CD4-positive, CD25-positive, alpha-beta regulatory T cell (primary cell): ENCODE results near the gene PTPRN2. TPM values are rescaled to one million over a fixed set of nuclear protein-coding genes. Genes with fewer than 3 reads are reported as not detected.

Source experiments
- ATAC-seq, 2 donors: fragments of 150-1000 bp; cut with Tn5 transposase; one replicate each; pipeline ENCODE4 v1.10.0; 2021; ENCODE audit warnings: low read depth in 2 of 2, moderate number of reproducible peaks in 2 of 2, moderate library complexity in 1 of 2
- DNase-seq, 3 donors: peaks; one replicate each; pipeline versions ENCODE4 v3.0.0 to v3.0.0-alpha.2; 2012 to 2022; ENCODE audit warnings: mixed read lengths in 1 of 3
- H3K27ac ChIP-seq: one replicate; pipeline ENCODE4 v1.7.0; 2013; ENCODE audit warnings: mild to moderate bottlenecking, low read length; ENCODE audit not compliant: insufficient read depth, poor library complexity, severe bottlenecking
- H3K27me3 ChIP-seq: one replicate; pipeline ENCODE4 v1.7.0; 2013; ENCODE audit warnings: low read length; ENCODE audit not compliant: control insufficient read depth, insufficient read depth
- H3K36me3 ChIP-seq: one replicate; pipeline ENCODE4 v1.7.0; 2013; ENCODE audit warnings: mild to moderate bottlenecking, low read length, moderate library complexity; ENCODE audit not compliant: control insufficient read depth, insufficient read depth
- H3K4me1 ChIP-seq: 2 replicates; pipeline ENCODE4 v1.7.0; 2013; ENCODE audit warnings: mild to moderate bottlenecking, low read length; ENCODE audit not compliant: insufficient read depth, control insufficient read depth, poor library complexity, severe bottlenecking
- H3K4me3 ChIP-seq: one replicate; pipeline ENCODE4 v1.7.0; 2013; ENCODE audit warnings: low read depth, mild to moderate bottlenecking, low read length, moderate library complexity
- H3K9me3 ChIP-seq, 2 experiments: 1 replicate in 1 of 2; 2 replicates in 1 of 2; pipeline ENCODE4 v1.7.0; 2013; ENCODE audit warnings: low read length in 2 of 2, mild to moderate bottlenecking in 1 of 2, moderate library complexity in 1 of 2; ENCODE audit not compliant: control insufficient read depth in 2 of 2
- H3K27ac Mint-ChIP-seq, 3 donors: one replicate each; pipeline ENCODE4 v1.8.0; 2020 to 2022; ENCODE audit warnings: mild to moderate bottlenecking in 3 of 3, mixed read lengths in 3 of 3, moderate library complexity in 2 of 3
- H3K27me3 Mint-ChIP-seq: one replicate; pipeline ENCODE4 v1.8.0; 2022; ENCODE audit warnings: mild to moderate bottlenecking, mixed read lengths
- H3K36me3 Mint-ChIP-seq: one replicate; pipeline ENCODE4 v1.8.0; 2020; ENCODE audit warnings: mixed read lengths
- H3K4me1 Mint-ChIP-seq, 4 donors: one replicate each; pipeline ENCODE4 v1.8.0; 2020 to 2022; ENCODE audit warnings: mixed read lengths in 4 of 4, mild to moderate bottlenecking in 1 of 4
- H3K4me3 Mint-ChIP-seq, 4 donors: one replicate each; pipeline ENCODE4 v1.8.0; 2020 to 2022; ENCODE audit warnings: mild to moderate bottlenecking in 4 of 4, mixed read lengths in 4 of 4, moderate library complexity in 3 of 4
- H3K9me3 Mint-ChIP-seq, 7 donors: one replicate each; pipeline ENCODE4 v1.8.0; 2020 to 2022; ENCODE audit warnings: mixed read lengths in 7 of 7, mild to moderate bottlenecking in 3 of 7, moderate library complexity in 2 of 7
- polyA plus RNA-seq, 4 donors: library from polyadenylated mRNA; unstranded; fragments of 300-500 nt; fragmentation: Illumina TruSeq; gene quantifications; one replicate each; pipeline ENCODE4 v1.2.3, GENCODE V29; 2021
- total RNA-seq: library from RNA; stranded (reverse); gene quantifications from one replicate; pipeline ENCODE4 v1.2.3, GENCODE V29; 2022

Gene PTPRN2
- total and polyA plus RNA-seq, 5 donors from 2014 or later: 1.6 to 4.7 (median 2.7) TPM

- H3K27me3 Mint-ChIP-seq: no peaks in the 10 kb centered on the region
- Histone ChIP-seq H3K36me3 (no peaks in the 10 kb centered on the region), H3K4me1 (no peaks in the 10 kb centered on the region), H3K27me3 (no peaks in the 10 kb centered on the region), H3K27ac (no peak overlapping the region), H3K9me3 (no peaks in the 10 kb centered on the region), H3K4me3 (no peak overlapping the region)
- no peaks in the 10 kb centered on the region for H3K36me3 Mint-ChIP-seq
- H3K9me3 Mint-ChIP-seq: peaks cover 0 to 5% (median 0%) of the 10 kb centered on the region in 7 donors
- DNase-seq (no peak), ATAC-seq (no peak)
- no peak overlapping the region for H3K27ac Mint-ChIP-seq
- H3K4me3 Mint-ChIP-seq: no peak overlapping the region
- no peaks in the 10 kb centered on the region for H3K4me1 Mint-ChIP-seq
Measured at GRCh38 chr7:158279539-158280447, 307.8 kb downstream of the PTPRN2 start.

- Histone ChIP-seq H3K4me1 (no peaks in the 10 kb centered on the region), H3K4me3 (no peak overlapping the region), H3K27me3 (no peaks in the 10 kb centered on the region), H3K36me3 (no peaks in the 10 kb centered on the region), H3K27ac (no peak overlapping the region), H3K9me3 (no peaks in the 10 kb centered on the region)
- no peak for DNase-seq
- peaks cover 0 to 4% (median 0%) of the 10 kb centered on the region in 7 donors for H3K9me3 Mint-ChIP-seq
- no peaks in the 10 kb centered on the region for H3K27me3 Mint-ChIP-seq
- ATAC-seq: no peak
- H3K36me3 Mint-ChIP-seq: no peaks in the 10 kb centered on the region
- H3K4me3 Mint-ChIP-seq: no peak overlapping the region
- H3K4me1 Mint-ChIP-seq: no peaks in the 10 kb centered on the region
- H3K27ac Mint-ChIP-seq: no peak overlapping the region
Measured at GRCh38 chr7:158278745-158279320, 308.8 kb downstream of the PTPRN2 start.

DNA sequence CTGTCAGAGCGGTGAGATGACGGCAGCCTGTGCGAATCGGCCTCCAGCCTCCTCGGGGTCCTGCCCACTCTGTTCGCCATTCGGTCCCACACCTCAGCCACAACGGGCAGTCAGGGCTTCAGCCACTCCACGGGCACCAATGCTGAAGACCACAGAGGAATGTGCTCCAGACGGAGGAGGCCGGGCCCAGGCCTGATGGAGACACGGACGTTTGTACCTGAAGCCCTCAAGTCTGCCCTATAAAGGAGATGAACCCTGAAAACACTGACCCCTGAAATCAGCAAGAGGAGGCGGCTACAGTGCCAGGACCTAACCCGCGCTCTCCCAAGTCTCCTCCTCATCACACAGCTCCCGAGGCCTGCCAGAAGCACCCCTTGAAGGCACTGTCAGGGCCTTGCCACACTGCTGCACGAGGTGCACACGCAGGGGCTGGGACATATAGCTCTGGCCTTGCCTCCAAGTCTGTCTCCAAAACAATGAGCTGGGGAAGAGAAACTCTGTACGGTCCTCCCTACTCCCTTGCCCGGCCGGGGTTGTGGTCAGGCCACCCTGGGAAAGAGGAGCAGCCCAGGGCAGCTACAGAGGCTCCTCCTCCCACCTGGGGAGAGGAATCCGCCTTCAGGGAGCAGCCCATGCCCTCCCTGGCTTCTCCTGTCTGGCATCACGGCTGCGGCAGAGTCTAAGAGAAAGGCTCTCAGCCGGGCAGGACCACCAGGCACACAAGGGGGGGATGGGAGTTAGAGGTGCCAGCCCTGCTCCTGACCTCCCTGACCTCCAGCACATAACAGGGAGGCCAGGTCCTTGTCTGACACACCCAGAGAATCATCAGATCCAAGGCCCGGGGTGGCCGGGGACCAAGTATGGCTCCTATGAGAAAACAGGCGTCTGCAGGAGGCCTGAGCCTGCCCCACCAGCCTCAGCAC, 310.1 kb downstream of the PTPRN2 start:
- no peaks in the 10 kb centered on the region for H3K27me3 Mint-ChIP-seq
- no peaks in the 10 kb centered on the region for H3K36me3 Mint-ChIP-seq
- no peak overlapping the region for H3K4me3 Mint-ChIP-seq
- Histone ChIP-seq H3K27me3 (no peaks in the 10 kb centered on the region), H3K36me3 (no peaks in the 10 kb centered on the region), H3K27ac (no peak overlapping the region), H3K4me3 (no peak overlapping the region), H3K9me3 (no peaks in the 10 kb centered on the region), H3K4me1 (no peaks in the 10 kb centered on the region)
- DNase-seq (no peak), ATAC-seq (no peak)
- peak overlapping the region in 1 of 3 donors; percentile 57 for H3K27ac Mint-ChIP-seq
- no peaks in the 10 kb centered on the region for H3K4me1 Mint-ChIP-seq
- peaks cover 0 to 3% (median 0%) of the 10 kb centered on the region in 7 donors for H3K9me3 Mint-ChIP-seq

GRCh38 chr7:158276414-158277218, 311.0 kb downstream of the PTPRN2 start:
- Histone ChIP-seq H3K36me3 (no peaks in the 10 kb centered on the region), H3K9me3 (no peaks in the 10 kb centered on the region), H3K27ac (no peak overlapping the region), H3K4me1 (no peaks in the 10 kb centered on the region), H3K27me3 (no peaks in the 10 kb centered on the region), H3K4me3 (no peak overlapping the region)
- DNase-seq (no peak), ATAC-seq (no peak)
- Mint-ChIP-seq H3K4me3 (no peak overlapping the region), H3K27ac (no peak overlapping the region), H3K4me1 (no peaks in the 10 kb centered on the region), H3K9me3 (no peaks in the 10 kb centered on the region), H3K27me3 (no peaks in the 10 kb centered on the region), H3K36me3 (no peaks in the 10 kb centered on the region)

DNA sequence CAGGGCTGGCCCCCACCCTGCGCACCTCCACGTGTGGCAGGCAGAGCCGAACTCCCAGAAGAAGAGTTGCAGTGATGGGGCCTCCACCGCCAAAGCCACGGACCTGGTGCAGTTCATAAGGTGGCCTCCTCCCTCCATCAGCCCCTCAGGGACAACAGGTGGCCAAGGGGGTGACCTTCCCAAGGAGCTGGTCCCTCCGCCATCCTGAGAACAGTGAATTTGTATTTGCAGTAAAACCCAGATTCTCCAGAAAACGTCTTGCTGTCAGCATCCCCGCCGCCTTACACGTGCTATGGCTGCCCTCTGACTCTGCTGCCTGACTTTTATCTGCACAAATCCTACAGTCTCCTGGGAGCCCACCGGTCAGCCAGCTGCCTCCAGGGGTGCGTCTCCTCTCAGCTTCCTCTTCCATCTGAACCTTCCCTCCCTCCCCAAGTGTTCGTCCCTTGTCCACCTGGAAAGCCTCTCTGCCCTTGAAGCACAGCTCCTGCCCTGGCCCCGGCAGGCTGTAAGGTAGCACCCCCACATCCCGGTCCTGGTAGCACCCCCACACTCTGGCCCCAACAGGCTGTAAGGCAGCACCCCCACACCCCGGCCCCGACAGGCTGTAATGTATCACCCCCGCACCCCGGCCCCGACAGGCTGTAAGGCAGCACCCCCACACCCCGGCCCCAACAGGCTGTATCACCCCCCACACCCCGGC, 311.8 kb downstream of the PTPRN2 start:
- H3K9me3 Mint-ChIP-seq: no peaks in the 10 kb centered on the region
- H3K27me3 ChIP-seq: no peaks in the 10 kb centered on the region
- H3K9me3 ChIP-seq: no peaks in the 10 kb centered on the region
- no peaks in the 10 kb centered on the region for H3K4me1 Mint-ChIP-seq
- no peak overlapping the region for H3K4me3 Mint-ChIP-seq
- H3K27ac Mint-ChIP-seq: no peak overlapping the region
- no peak for ATAC-seq
- no peaks in the 10 kb centered on the region for H3K4me1 ChIP-seq
- H3K27ac ChIP-seq: no peak overlapping the region
- H3K36me3 Mint-ChIP-seq: no peaks in the 10 kb centered on the region
- no peak overlapping the region for H3K4me3 ChIP-seq
- H3K36me3 ChIP-seq: no peaks in the 10 kb centered on the region
- no peak for DNase-seq
- H3K27me3 Mint-ChIP-seq: no peaks in the 10 kb centered on the region

DNA sequence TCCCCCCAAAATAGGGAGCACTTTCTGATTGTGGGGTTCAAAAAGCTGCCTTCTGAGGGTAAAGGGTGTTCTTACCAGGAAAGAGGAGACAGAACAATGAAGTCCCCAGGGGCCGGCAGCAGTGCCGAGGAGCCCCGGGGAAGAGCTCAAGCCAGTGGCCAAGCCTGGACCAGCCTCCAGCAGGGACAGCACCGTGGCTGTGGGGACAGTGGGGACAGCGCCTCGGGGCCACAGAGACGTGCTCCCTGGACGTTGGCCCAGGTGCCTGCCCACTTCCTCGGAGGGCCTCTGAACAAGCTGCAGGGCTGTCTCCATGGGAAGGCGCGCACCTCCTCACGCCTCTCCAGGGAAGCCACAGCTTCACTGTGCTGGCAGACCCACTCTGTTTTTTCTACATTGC, 312.6 kb downstream of the PTPRN2 start:
- no peaks in the 10 kb centered on the region for H3K4me1 Mint-ChIP-seq
- no peak for ATAC-seq
- H3K27me3 Mint-ChIP-seq: no peaks in the 10 kb centered on the region
- no peak overlapping the region for H3K27ac Mint-ChIP-seq
- H3K36me3 ChIP-seq: no peaks in the 10 kb centered on the region
- H3K9me3 Mint-ChIP-seq: no peaks in the 10 kb centered on the region
- no peaks in the 10 kb centered on the region for H3K36me3 Mint-ChIP-seq
- no peak overlapping the region for H3K4me3 ChIP-seq
- no peaks in the 10 kb centered on the region for H3K4me1 ChIP-seq
- H3K27me3 ChIP-seq: no peaks in the 10 kb centered on the region
- DNase-seq: no peak
- H3K4me3 Mint-ChIP-seq: no peak overlapping the region
- H3K9me3 ChIP-seq: no peaks in the 10 kb centered on the region
- no peak overlapping the region for H3K27ac ChIP-seq
